HEK293T (cell line): ENCODE measurements around the gene KRTAP10-2.
"Not testable (repeated sequence)": the region's sequence is repeated elsewhere in the genome, so short reads cannot be mapped to it uniquely, and the experiment has no call there.

Source experiments
- CTCF ChIA-PET: fragments of 350-600 bp; formaldehyde crosslinking; extraction: SDS; loops from one replicate; lab custom pipeline; 2021; ENCODE audit warnings: antibody characterized with exemption, inconsistent platforms; lab: Yijun Ruan, JAX
- POLR2A ChIA-PET: fragments of 350-600 bp; formaldehyde crosslinking; extraction: SDS; loops from one replicate; lab custom pipeline; 2020; ENCODE audit warnings: antibody characterized with exemption, inconsistent platforms; lab: Yijun Ruan, JAX
- DNase-seq: peaks from one replicate; pipeline ENCODE4 v3.0.0; 2012; ENCODE audit warnings: mixed read lengths; ENCODE audit errors: extremely low spot score
- ARNT ChIP-seq: fragments of 450-650 bp; IDR thresholded peaks from 2 replicates; pipeline ENCODE4 v1.6.1; 2017; ENCODE audit warnings: mild to moderate bottlenecking
- BHLHE40 ChIP-seq: fragments of 450-650 bp; IDR thresholded peaks from 2 replicates; pipeline ENCODE4 v1.6.1; 2016; ENCODE audit warnings: mild to moderate bottlenecking, moderate library complexity, borderline replicate concordance
- CTBP1 ChIP-seq: fragments of 450-650 bp; IDR thresholded peaks from 2 replicates; pipeline ENCODE4 v1.6.1; 2016; ENCODE audit warnings: borderline replicate concordance
- ELF4 ChIP-seq: fragments of 450-650 bp; IDR thresholded peaks from 2 replicates; pipeline ENCODE4 v1.6.1; 2017; ENCODE audit warnings: antibody characterized with exemption
- FOXA1 ChIP-seq: fragments of 450-650 bp; IDR thresholded peaks from 2 replicates; pipeline ENCODE4 v1.6.1; 2016; ENCODE audit warnings: mild to moderate bottlenecking
- FOXK2 ChIP-seq: fragments of 450-650 bp; IDR thresholded peaks from 2 replicates; pipeline ENCODE4 v1.6.1; 2016; ENCODE audit warnings: mild to moderate bottlenecking
- FOXM1 ChIP-seq: fragments of 450-650 bp; IDR thresholded peaks from 2 replicates; pipeline ENCODE4 v1.6.1; 2017; ENCODE audit warnings: mild to moderate bottlenecking, borderline replicate concordance
- HDGF ChIP-seq: fragments of 450-650 bp; IDR thresholded peaks from 2 replicates; pipeline ENCODE4 v1.6.1; 2017; ENCODE audit warnings: antibody characterized with exemption, borderline replicate concordance
- L3MBTL2 ChIP-seq: fragments of 450-650 bp; conservative IDR thresholded peaks from 2 replicates; pipeline ENCODE4 v1.6.1; 2016; ENCODE audit warnings: mild to moderate bottlenecking
- LEF1 ChIP-seq: fragments of 450-650 bp; IDR thresholded peaks from 2 replicates; pipeline ENCODE4 v1.6.1; 2017; ENCODE audit warnings: mild to moderate bottlenecking, borderline replicate concordance
- NFRKB ChIP-seq: fragments of 450-650 bp; IDR thresholded peaks from 2 replicates; pipeline ENCODE4 v1.6.1; 2016; ENCODE audit warnings: mild to moderate bottlenecking, moderate library complexity
- PKNOX1 ChIP-seq: fragments of 450-650 bp; IDR thresholded peaks from 2 replicates; pipeline ENCODE4 v1.6.1; 2016
- SP1 ChIP-seq: fragments of 450-650 bp; IDR thresholded peaks from 2 replicates; pipeline ENCODE4 v1.6.1; 2017
- SUZ12 ChIP-seq: fragments of 450-650 bp; IDR thresholded peaks from 2 replicates; pipeline ENCODE4 v1.6.1; 2016; ENCODE audit warnings: mild to moderate bottlenecking
- TARDBP ChIP-seq: fragments of 450-650 bp; IDR thresholded peaks from 2 replicates; pipeline ENCODE4 v1.6.1; 2016
- ZNF384 ChIP-seq: fragments of 450-650 bp; IDR thresholded peaks from 2 replicates; pipeline ENCODE4 v1.6.1; 2016

Gene KRTAP10-2

GRCh38 chr21:44567481-44568171 is 16.3 kb upstream of the KRTAP10-2 start:
- no peak for DNase-seq
- POLR2A ChIA-PET = no interaction called here
- CTCF ChIA-PET = no interaction called here
- TF ChIP-seq TARDBP = no peak
- no peak for TF ChIP-seq SP1
- no peak for TF ChIP-seq BHLHE40
- TF ChIP-seq ELF4 = no peak
- TF ChIP-seq ARNT = no peak
- TF ChIP-seq NFRKB = no peak
- no peak for TF ChIP-seq SUZ12
- no peak for TF ChIP-seq HDGF
- no peak for TF ChIP-seq L3MBTL2
- TF ChIP-seq PKNOX1 = no peak
- TF ChIP-seq LEF1 = no peak
- TF ChIP-seq FOXK2 = no peak
- no peak for TF ChIP-seq ZNF384
- TF ChIP-seq FOXM1 = no peak
- TF ChIP-seq FOXA1 = no peak
- TF ChIP-seq CTBP1 = no peak

GRCh38 chr21:44566403-44566802 is 15.1 kb upstream of the KRTAP10-2 start:
- POLR2A ChIA-PET = no interaction called here
- CTCF ChIA-PET = no interaction called here
- TF ChIP-seq FOXM1 (no peak), SUZ12 (no peak), ARNT (no peak), CTBP1 (no peak), PKNOX1 (no peak), HDGF (no peak), LEF1 (no peak), L3MBTL2 (no peak), SP1 (no peak), FOXK2 (no peak), TARDBP (no peak), FOXA1 (no peak), ELF4 (no peak)
- DNase-seq = no peak

GRCh38 chr21:44564886-44565598 is 13.7 kb upstream of the KRTAP10-2 start:
- ChIA-PET CTCF (no interaction called here), POLR2A (no interaction called here)
- no peak for DNase-seq
- TF ChIP-seq ELF4 (no peak), BHLHE40 (no peak), HDGF (no peak), LEF1 (no peak), ARNT (no peak), TARDBP (no peak), FOXK2 (no peak), FOXA1 (no peak), SP1 (no peak), PKNOX1 (no peak), ZNF384 (no peak), CTBP1 (no peak), NFRKB (no peak), SUZ12 (no peak), L3MBTL2 (no peak), FOXM1 (no peak)

GRCh38 chr21:44564099-44564498 is 12.8 kb upstream of the KRTAP10-2 start:
- ChIA-PET POLR2A (no interaction called here), CTCF (no interaction called here)
- no peak for TF ChIP-seq HDGF
- no peak for TF ChIP-seq TARDBP
- TF ChIP-seq FOXA1 = no peak
- no peak for TF ChIP-seq ZNF384
- no peak for TF ChIP-seq SUZ12
- no peak for TF ChIP-seq L3MBTL2
- no peak for TF ChIP-seq NFRKB
- TF ChIP-seq FOXM1 = no peak
- no peak for TF ChIP-seq BHLHE40
- TF ChIP-seq FOXK2 = no peak
- no peak for TF ChIP-seq ELF4
- no peak for TF ChIP-seq SP1
- no peak for TF ChIP-seq CTBP1
- no peak for TF ChIP-seq LEF1
- no peak for TF ChIP-seq ARNT
- no peak for DNase-seq

GRCh38 chr21:44558695-44559094 is 7.4 kb upstream of the KRTAP10-2 start, which contains the start of gene KRTAP10-3:
Gene KRTAP10-3 (minus strand): TSS chr21:44558795. CDS start chr21:44558715, 80 bp downstream.
- TF ChIP-seq ELF4 = no peak
- no peak for TF ChIP-seq FOXK2
- no peak for TF ChIP-seq SUZ12
- TF ChIP-seq L3MBTL2 = no peak
- no peak for TF ChIP-seq NFRKB
- no peak for TF ChIP-seq ZNF384
- TF ChIP-seq BHLHE40 = no peak
- TF ChIP-seq HDGF = no peak
- no peak for TF ChIP-seq CTBP1
- TF ChIP-seq FOXM1 = no peak
- TF ChIP-seq TARDBP = no peak
- TF ChIP-seq ARNT = no peak
- TF ChIP-seq LEF1 = no peak
- TF ChIP-seq PKNOX1 = no peak
- TF ChIP-seq SP1 = no peak
- no peak for TF ChIP-seq FOXA1
- ChIA-PET POLR2A (no interaction called here), CTCF (no interaction called here)
- DNase-seq = no peak

- CTCF ChIA-PET, POLR2A ChIA-PET, DNase-seq: not testable (repeated sequence)
Measured at GRCh38 chr21:44558329-44558675, 7.0 kb upstream of the KRTAP10-2 start.
